ENCODE results near the gene POLD1. TPM values are rescaled to one million over a fixed set of nuclear protein-coding genes. Genes with fewer than 3 reads are reported as not detected.

POLD1 gene
- total RNA-seq, 1 donor from 2014 or later, result 36.7 TPM

- Histone ChIP-seq H3K4me3 (peak within 1 kb of the TSS; percentile 65), H3K9me3 (ENCODE audit: low read depth) (no peaks in the 10 kb centered on the region), H3K27me3 (no peaks in the 10 kb centered on the region), H3K9ac (peak within 1 kb of the TSS; percentile 53), H3K4me1 (no peaks in the 10 kb centered on the region), H3K27ac (peak within 1 kb of the TSS; percentile 91), H3F3A (ENCODE audit: low read depth) (peaks cover 12% of the 10 kb centered on the region), H4K20me1 (ENCODE audit: low read depth) (no peaks in the 10 kb centered on the region), H3K79me2 (ENCODE audit: low read depth) (no peaks in the 10 kb centered on the region), H2AFZ (replicated peaks) (peak within 1 kb of the TSS; percentile 94), H3K4me2 (peak within 1 kb of the TSS; percentile 83), H3K36me3 (no peaks in the 10 kb centered on the region)
- H3K4me3 Mint-ChIP-seq, result peak within 1 kb of the TSS; percentile 99
- DNase-seq (ENCODE audit: low spot score), result peak; percentile 98
- peaks cover 4% of the 10 kb centered on the region for H3K27me3 Mint-ChIP-seq (ENCODE audit: insufficient read depth, low read depth)
- H3K9me3 Mint-ChIP-seq, result no peaks in the 10 kb centered on the region
- peaks cover 4% of the 10 kb centered on the region for H3K4me1 Mint-ChIP-seq
- TF ChIP-seq EZH2phosphoT487 (IDR thresholded peaks at IDR 0.05) (no peak), CTCF (IDR thresholded peaks at IDR 0.05) (no peak), EZH2 (IDR thresholded peaks at IDR 0.05) (no peak)
- H3K27ac Mint-ChIP-seq, result peak within 1 kb of the TSS; percentile 99
- peaks cover 20% of the 10 kb centered on the region for H3K36me3 Mint-ChIP-seq
Measured at GRCh38 chr19:50376166-50377050, 7.7 kb upstream of the POLD1 start, which contains the start of gene NR1H2. NR1H2 (plus strand) TSS chr19:50376457; CDS start chr19:50377606, 1,149 bp downstream.

- Mint-ChIP-seq H3K27ac (no peak overlapping the region), H3K27me3 (ENCODE audit: insufficient read depth, low read depth) (peaks cover 4% of the 10 kb centered on the region), H3K4me1 (peaks cover 4% of the 10 kb centered on the region), H3K4me3 (peak overlapping the region; percentile 99), H3K36me3 (peaks cover 22% of the 10 kb centered on the region), H3K9me3 (no peaks in the 10 kb centered on the region)
- Histone ChIP-seq H3K36me3 (no peaks in the 10 kb centered on the region), H4K20me1 (ENCODE audit: low read depth) (no peaks in the 10 kb centered on the region), H3K27ac (no peak overlapping the region), H3K9me3 (ENCODE audit: low read depth) (no peaks in the 10 kb centered on the region), H3K4me2 (no peak overlapping the region), H2AFZ (replicated peaks) (no peak overlapping the region), H3K4me1 (no peaks in the 10 kb centered on the region), H3K9ac (no peak overlapping the region), H3K4me3 (peak overlapping the region; percentile 65), H3K27me3 (no peaks in the 10 kb centered on the region), H3F3A (ENCODE audit: low read depth) (peaks cover 12% of the 10 kb centered on the region), H3K79me2 (ENCODE audit: low read depth) (no peaks in the 10 kb centered on the region)
- no peak for TF ChIP-seq EZH2phosphoT487 (IDR thresholded peaks at IDR 0.05)
- no peak for TF ChIP-seq CTCF (IDR thresholded peaks at IDR 0.05)
- no peak for TF ChIP-seq EZH2 (IDR thresholded peaks at IDR 0.05)
- no peak for DNase-seq (ENCODE audit: low spot score)
Measured at GRCh38 chr19:50377051-50377461, 7.1 kb upstream of the POLD1 start.

- H3F3A ChIP-seq (ENCODE audit: low read depth), result peaks cover 17% of the 10 kb centered on the region
- Mint-ChIP-seq H3K9me3 (no peaks in the 10 kb centered on the region), H3K4me3 (peak overlapping the region; percentile 99), H3K4me1 (peaks cover 4% of the 10 kb centered on the region), H3K36me3 (peaks cover 22% of the 10 kb centered on the region), H3K27me3 (ENCODE audit: insufficient read depth, low read depth) (peaks cover 4% of the 10 kb centered on the region), H3K27ac (no peak overlapping the region)
- no peak for TF ChIP-seq EZH2 (IDR thresholded peaks at IDR 0.05)
- no peaks in the 10 kb centered on the region for H3K9me3 ChIP-seq (ENCODE audit: low read depth)
- H4K20me1 ChIP-seq (ENCODE audit: low read depth), result no peaks in the 10 kb centered on the region
- H3K27me3 ChIP-seq, result no peaks in the 10 kb centered on the region
- H3K79me2 ChIP-seq (ENCODE audit: low read depth), result no peaks in the 10 kb centered on the region
- DNase-seq (ENCODE audit: low spot score), result no peak
- no peak overlapping the region for H2AFZ ChIP-seq (replicated peaks)
- H3K36me3 ChIP-seq, result no peaks in the 10 kb centered on the region
- no peak overlapping the region for H3K4me3 ChIP-seq
- H3K9ac ChIP-seq, result no peak overlapping the region
- no peak overlapping the region for H3K27ac ChIP-seq
- H3K4me1 ChIP-seq, result no peaks in the 10 kb centered on the region
- no peak overlapping the region for H3K4me2 ChIP-seq
Measured at GRCh38 chr19:50377517-50377916, 6.6 kb upstream of the POLD1 start.

All from neural progenitor cell (in vitro differentiated cells).